Caco-2 (cell line): ENCODE data around the gene CADPS. TPM values are rescaled to one million over a fixed set of nuclear protein-coding genes. Genes with fewer than 3 reads are reported as not detected.

Source experiments
- BruUV-seq: library from RNA; stranded (reverse); fragments of 400-500 nt; replicated peaks from 2 replicates; lab custom pipeline; 2021; lab: Mats Ljungman, UMichigan
- CTCF ChIA-PET: fragments of 300-600 bp; sonication (Branson Sonifier 250); formaldehyde crosslinking; loops from one replicate; lab custom pipeline; 2022; ENCODE audit warnings: antibody characterized with exemption; lab: Charles Lee
- POLR2A ChIA-PET: fragments of 300-600 bp; sonication (Branson Sonifier 250); formaldehyde crosslinking; loops from one replicate; lab custom pipeline; 2022; ENCODE audit warnings: antibody characterized with exemption; lab: Charles Lee
- DNase-seq, 2 experiments: peaks; one replicate each; pipeline versions ENCODE4 v3.0.0 to v3.0.0-alpha.2; 2020 to 2022
- H3K27me3 ChIP-seq: replicated peaks from 2 replicates; pipeline ENCODE4 v1.6.0; 2011; ENCODE audit warnings: low read length; ENCODE audit not compliant: control insufficient read depth, insufficient read depth
- H3K36me3 ChIP-seq: 2 replicates; pipeline ENCODE4 v1.5.1; 2011; ENCODE audit warnings: low read length; ENCODE audit not compliant: control insufficient read depth, insufficient read depth
- H3K4me1 ChIP-seq: fragments of 250-450 bp; sonication (Bioruptor Pico); 2 replicates; pipeline ENCODE4 v1.5.1; 2020; ENCODE audit warnings: mild to moderate bottlenecking
- H3K4me3 ChIP-seq: 2 replicates; pipeline ENCODE4 v1.5.1; 2011; ENCODE audit warnings: low read depth, mild to moderate bottlenecking, control low read depth, low read length
- H3K9me3 ChIP-seq: fragments of 250-450 bp; sonication (Bioruptor Pico); 2 replicates; pipeline ENCODE4 v1.5.1; 2020; ENCODE audit warnings: mild to moderate bottlenecking, moderate library complexity
- H3K27ac Mint-ChIP-seq: one replicate; pipeline ENCODE4 v1.8.0; 2022; ENCODE audit warnings: mixed read lengths; ENCODE audit not compliant: unreplicated experiment
- H3K27me3 Mint-ChIP-seq: one replicate; pipeline ENCODE4 v1.8.0; 2022; ENCODE audit warnings: mixed read lengths; ENCODE audit not compliant: insufficient read depth, unreplicated experiment
- H3K36me3 Mint-ChIP-seq: one replicate; pipeline ENCODE4 v1.8.0; 2022; ENCODE audit warnings: mild to moderate bottlenecking, mixed read lengths; ENCODE audit not compliant: insufficient read depth, unreplicated experiment
- H3K4me1 Mint-ChIP-seq: one replicate; pipeline ENCODE4 v1.8.0; 2022; ENCODE audit warnings: low read depth, mixed read lengths; ENCODE audit not compliant: unreplicated experiment
- H3K4me3 Mint-ChIP-seq: one replicate; pipeline ENCODE4 v1.8.0; 2022; ENCODE audit warnings: mild to moderate bottlenecking, moderate library complexity, mixed read lengths; ENCODE audit not compliant: unreplicated experiment
- H3K9me3 Mint-ChIP-seq: one replicate; pipeline ENCODE4 v1.8.0; 2022; ENCODE audit warnings: mixed read lengths; ENCODE audit not compliant: unreplicated experiment
- intact Hi-C: fragments of 100-400 bp; cut with micrococcal nuclease; formaldehyde crosslinking; loops from one replicate; pipeline ENCODE4 v1.10.0; 2022; ENCODE audit not compliant: unreplicated experiment
- total RNA-seq: library from RNA; stranded (reverse); gene quantifications from 2 replicates; pipeline ENCODE4 v1.2.3, GENCODE V29; 2022
- TF ChIP-seq, protein P1 (sequence below), 2 experiments: fragments of 200-600 bp in 1 of 2; IDR thresholded peaks; 1 replicate in 1 of 2; 2 replicates in 1 of 2; pipeline versions ENCODE4 v1.5.1 to v1.8.0; 2011 to 2022; ENCODE audit warnings: antibody characterized with exemption in 1 of 2, control low read depth in 1 of 2, inconsistent platforms in 1 of 2, low read depth in 1 of 2, low read length in 1 of 2, mild to moderate bottlenecking in 1 of 2, moderate library complexity in 1 of 2; ENCODE audit not compliant: insufficient read depth in 1 of 2, severe bottlenecking in 1 of 2, unreplicated experiment in 1 of 2

CADPS gene
- total RNA-seq, 1 experiment from 2014 or later, result not detected

DNA sequence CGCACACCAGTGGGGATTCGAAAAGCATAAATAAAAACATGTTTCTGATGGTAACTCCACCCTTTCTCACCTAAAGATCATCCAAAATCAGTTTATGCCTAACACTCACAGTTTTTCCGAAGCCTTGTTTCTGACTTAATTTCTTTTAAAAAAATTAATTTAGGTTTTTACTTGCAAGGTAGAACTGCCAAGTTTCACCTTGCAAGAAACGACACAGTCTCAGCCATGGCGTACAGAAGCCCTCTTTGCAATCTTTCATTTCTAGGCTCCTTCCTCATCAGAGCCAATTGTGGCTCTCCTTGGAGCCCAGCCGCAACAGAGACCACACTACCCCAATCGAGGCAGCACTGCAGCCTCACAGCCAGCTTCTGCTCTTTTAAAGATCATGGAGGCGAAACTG lies 470.9 kb downstream of the CADPS start:
- Mint-ChIP-seq H3K27ac (no peak overlapping the region), H3K36me3 (no peaks in the 10 kb centered on the region), H3K9me3 (no peaks in the 10 kb centered on the region), H3K27me3 (peaks cover 17% of the 10 kb centered on the region), H3K4me3 (no peak overlapping the region), H3K4me1 (no peaks in the 10 kb centered on the region)
- CTCF ChIA-PET, result no interaction called here
- Histone ChIP-seq H3K9me3 (no peaks in the 10 kb centered on the region), H3K36me3 (no peaks in the 10 kb centered on the region), H3K4me1 (no peaks in the 10 kb centered on the region), H3K4me3 (no peak overlapping the region), H3K27me3 (no peaks in the 10 kb centered on the region; the same call in 1 of the 2 replicates)
- POLR2A ChIA-PET, result no interaction called here
- TF ChIP-seq, protein P1, sequence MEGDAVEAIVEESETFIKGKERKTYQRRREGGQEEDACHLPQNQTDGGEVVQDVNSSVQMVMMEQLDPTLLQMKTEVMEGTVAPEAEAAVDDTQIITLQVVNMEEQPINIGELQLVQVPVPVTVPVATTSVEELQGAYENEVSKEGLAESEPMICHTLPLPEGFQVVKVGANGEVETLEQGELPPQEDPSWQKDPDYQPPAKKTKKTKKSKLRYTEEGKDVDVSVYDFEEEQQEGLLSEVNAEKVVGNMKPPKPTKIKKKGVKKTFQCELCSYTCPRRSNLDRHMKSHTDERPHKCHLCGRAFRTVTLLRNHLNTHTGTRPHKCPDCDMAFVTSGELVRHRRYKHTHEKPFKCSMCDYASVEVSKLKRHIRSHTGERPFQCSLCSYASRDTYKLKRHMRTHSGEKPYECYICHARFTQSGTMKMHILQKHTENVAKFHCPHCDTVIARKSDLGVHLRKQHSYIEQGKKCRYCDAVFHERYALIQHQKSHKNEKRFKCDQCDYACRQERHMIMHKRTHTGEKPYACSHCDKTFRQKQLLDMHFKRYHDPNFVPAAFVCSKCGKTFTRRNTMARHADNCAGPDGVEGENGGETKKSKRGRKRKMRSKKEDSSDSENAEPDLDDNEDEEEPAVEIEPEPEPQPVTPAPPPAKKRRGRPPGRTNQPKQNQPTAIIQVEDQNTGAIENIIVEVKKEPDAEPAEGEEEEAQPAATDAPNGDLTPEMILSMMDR (IDR thresholded peaks at IDR 0.05; ENCODE audit: insufficient read depth in 1 of 2, low read depth in 1 of 2, low read length in 1 of 2, severe bottlenecking in 1 of 2, unreplicated experiment in 1 of 2), result no peak
- no TSS peak for BruUV-seq
- no peak for DNase-seq
- intact Hi-C loops, result no loop called here

DNA sequence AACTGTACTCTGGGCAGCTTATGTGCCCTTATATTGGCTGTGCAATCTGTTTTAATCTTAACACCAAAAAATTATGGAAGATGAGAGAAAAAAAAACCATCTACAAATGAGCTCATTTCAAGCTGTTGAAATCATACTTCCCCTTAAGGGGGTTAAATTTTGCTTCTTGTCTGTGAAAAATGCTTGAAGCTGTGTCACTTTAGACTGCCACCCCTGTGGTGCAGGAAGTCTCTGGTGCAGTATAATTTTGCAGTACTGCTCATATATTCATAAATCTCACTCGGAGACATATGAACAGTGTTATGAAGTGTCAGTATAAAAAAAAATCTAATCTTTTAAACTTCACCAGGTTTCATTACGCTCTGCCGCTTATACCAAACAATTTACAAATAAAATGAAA lies 471.5 kb downstream of the CADPS start:
- no peaks in the 10 kb centered on the region for H3K9me3 ChIP-seq
- intact Hi-C loops, result no loop called here
- no peak overlapping the region for H3K27ac Mint-ChIP-seq
- ChIA-PET CTCF (no interaction called here), POLR2A (no interaction called here)
- H3K9me3 Mint-ChIP-seq, result no peaks in the 10 kb centered on the region
- H3K27me3 Mint-ChIP-seq, result peaks cover 18% of the 10 kb centered on the region
- no peaks in the 10 kb centered on the region for H3K4me1 ChIP-seq
- BruUV-seq, result no TSS peak
- TF ChIP-seq, protein P1 (IDR thresholded peaks at IDR 0.05; ENCODE audit: insufficient read depth in 1 of 2, low read depth in 1 of 2, low read length in 1 of 2, severe bottlenecking in 1 of 2, unreplicated experiment in 1 of 2), result no peak
- no peak overlapping the region for H3K4me3 Mint-ChIP-seq
- H3K4me1 Mint-ChIP-seq, result no peaks in the 10 kb centered on the region
- no peaks in the 10 kb centered on the region; the same call in 1 of the 2 replicates for H3K27me3 ChIP-seq
- no peak overlapping the region for H3K4me3 ChIP-seq
- H3K36me3 ChIP-seq, result no peaks in the 10 kb centered on the region
- H3K36me3 Mint-ChIP-seq, result no peaks in the 10 kb centered on the region
- DNase-seq, result no peak

DNA sequence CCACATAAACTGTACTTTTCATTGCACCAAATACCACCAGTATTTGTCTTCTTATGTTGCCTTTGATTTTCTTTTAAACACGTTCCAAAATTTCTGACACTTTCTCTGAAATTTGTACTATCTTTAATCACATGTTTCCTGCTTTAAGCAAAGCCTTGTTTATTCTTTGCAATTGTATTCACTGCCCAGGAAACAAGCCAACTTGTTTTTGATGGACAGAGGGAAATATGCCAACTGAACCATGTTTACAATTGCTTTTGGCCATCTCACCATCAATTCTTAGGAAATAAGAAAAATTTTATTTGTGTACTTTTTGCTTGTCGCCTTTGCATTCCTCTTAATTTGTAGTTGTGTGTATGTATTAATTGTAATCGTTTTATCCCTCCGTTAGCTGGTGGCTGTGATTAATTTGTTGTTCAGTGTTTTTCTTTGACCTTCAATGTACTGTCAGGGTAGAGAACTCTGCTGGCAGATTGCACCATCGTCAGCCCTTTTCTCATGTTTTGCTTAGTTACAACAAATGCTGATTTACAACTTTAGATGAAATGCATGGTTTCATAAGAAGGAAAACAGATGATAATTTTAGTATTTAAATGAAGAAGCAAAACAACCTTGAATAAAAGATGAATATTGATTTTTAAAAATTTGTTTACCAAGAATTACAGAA lies 482.5 kb downstream of the CADPS start:
- intact Hi-C loops, result no loop called here
- H3K4me1 ChIP-seq, result no peaks in the 10 kb centered on the region
- TF ChIP-seq, protein P1 (IDR thresholded peaks at IDR 0.05; ENCODE audit: insufficient read depth in 1 of 2, low read depth in 1 of 2, low read length in 1 of 2, severe bottlenecking in 1 of 2, unreplicated experiment in 1 of 2), result no peak
- no peaks in the 10 kb centered on the region for H3K36me3 ChIP-seq
- peaks cover 12% of the 10 kb centered on the region for H3K27me3 Mint-ChIP-seq
- no peaks in the 10 kb centered on the region; the same call in 1 of the 2 replicates for H3K27me3 ChIP-seq
- ChIA-PET POLR2A (no interaction called here), CTCF (no interaction called here)
- H3K4me1 Mint-ChIP-seq, result no peaks in the 10 kb centered on the region
- H3K4me3 Mint-ChIP-seq, result no peak overlapping the region
- H3K9me3 Mint-ChIP-seq, result no peaks in the 10 kb centered on the region
- BruUV-seq, result no TSS peak
- no peak overlapping the region for H3K27ac Mint-ChIP-seq
- H3K9me3 ChIP-seq, result no peaks in the 10 kb centered on the region
- no peaks in the 10 kb centered on the region for H3K36me3 Mint-ChIP-seq
- DNase-seq, result no peak
- H3K4me3 ChIP-seq, result no peak overlapping the region
